Upper lobe of right lung (tissue), 1 donor: ENCODE data around the gene GASK1B. TPM values are rescaled to one million over a fixed set of nuclear protein-coding genes. Genes with fewer than 3 reads are reported as not detected.

Source experiments
- ATAC-seq: fragments of 200-7000 bp; cut with Tn5 transposase; one replicate; pipeline ENCODE4 v1.9.1; 2020; ENCODE audit warnings: mild to moderate bottlenecking, moderate library complexity
- DNase-seq: peaks from one replicate; pipeline ENCODE4 v3.0.0-alpha.2; 2020
- H3K27ac ChIP-seq: fragments of 200-600 bp; one replicate; pipeline ENCODE4 v1.8.0; 2022
- H3K27me3 ChIP-seq: fragments of 200-600 bp; one replicate; pipeline ENCODE4 v1.8.0; 2022; ENCODE audit warnings: mild to moderate bottlenecking
- H3K36me3 ChIP-seq: fragments of 200-600 bp; one replicate; pipeline ENCODE4 v1.8.0; 2022
- H3K4me1 ChIP-seq: fragments of 200-600 bp; one replicate; pipeline ENCODE4 v1.8.0; 2022
- H3K4me3 ChIP-seq: fragments of 200-600 bp; one replicate; pipeline ENCODE4 v1.8.0; 2022; ENCODE audit warnings: mild to moderate bottlenecking
- H3K9me3 ChIP-seq: fragments of 200-600 bp; one replicate; pipeline ENCODE4 v1.8.0; 2022
- intact Hi-C: fragments of 100-400 bp; cut with DNase I; formaldehyde crosslinking; loops from one replicate; pipeline ENCODE4 v1.11.0; 2022
- total RNA-seq: library from RNA; stranded (reverse); fragmentation: NEBNext Ultra II Directional; extraction: Animal tissue kit (Norgen Biotek cat#: 25700); gene quantifications from one replicate; pipeline ENCODE4 v1.2.1, GENCODE V29; 2021
- TF ChIP-seq, protein P1 (sequence below): fragments of 200-600 bp; IDR thresholded peaks from one replicate; pipeline ENCODE4 v1.8.0; 2022; ENCODE audit warnings: antibody characterized with exemption
- donor health status: DM: no; HTN: yes; CAD: no; lungs with severe emphysema.

The GASK1B gene
- total RNA-seq, 1 donor from 2014 or later, result 37.3 TPM

DNA sequence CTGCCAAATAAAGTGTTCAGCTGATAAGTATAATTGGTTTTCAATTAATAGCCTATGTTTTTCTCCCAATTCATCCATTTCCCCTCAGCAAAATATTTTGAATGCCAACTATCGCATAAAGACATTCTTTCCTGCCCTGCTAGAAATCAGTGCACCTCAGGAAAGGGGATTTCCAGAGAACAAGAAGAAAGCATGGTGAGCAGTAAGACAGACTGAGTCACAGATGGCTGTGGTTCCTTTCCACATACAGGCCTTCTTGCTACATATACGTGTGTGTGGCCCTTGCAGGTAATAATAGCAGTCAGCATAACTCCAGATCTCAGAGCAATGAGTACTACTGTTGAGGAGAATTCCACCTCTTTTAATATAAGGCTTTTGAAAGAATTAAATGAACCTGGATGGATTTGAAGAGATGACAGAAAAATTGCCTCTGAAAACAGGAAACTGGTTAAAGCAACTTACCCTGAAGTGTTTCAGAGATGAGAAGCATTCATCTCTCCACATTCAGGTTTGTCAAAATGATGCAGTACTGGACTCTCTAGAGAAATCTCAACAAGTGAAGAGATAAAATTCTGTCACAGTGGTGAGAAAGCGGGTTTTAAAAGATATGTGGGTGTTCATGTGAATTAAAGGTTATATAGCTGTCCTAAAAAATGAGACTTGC lies 13.6 kb downstream of the GASK1B start:
- Histone ChIP-seq H3K9me3 (no peaks in the 10 kb centered on the region), H3K4me1 (peaks cover 5% of the 10 kb centered on the region), H3K27me3 (no peaks in the 10 kb centered on the region), H3K36me3 (peaks cover 4% of the 10 kb centered on the region), H3K4me3 (no peak overlapping the region), H3K27ac (no peak overlapping the region)
- DNase-seq (no peak), ATAC-seq (no peak)
- intact Hi-C loops, result no loop called here
- TF ChIP-seq, protein P1, sequence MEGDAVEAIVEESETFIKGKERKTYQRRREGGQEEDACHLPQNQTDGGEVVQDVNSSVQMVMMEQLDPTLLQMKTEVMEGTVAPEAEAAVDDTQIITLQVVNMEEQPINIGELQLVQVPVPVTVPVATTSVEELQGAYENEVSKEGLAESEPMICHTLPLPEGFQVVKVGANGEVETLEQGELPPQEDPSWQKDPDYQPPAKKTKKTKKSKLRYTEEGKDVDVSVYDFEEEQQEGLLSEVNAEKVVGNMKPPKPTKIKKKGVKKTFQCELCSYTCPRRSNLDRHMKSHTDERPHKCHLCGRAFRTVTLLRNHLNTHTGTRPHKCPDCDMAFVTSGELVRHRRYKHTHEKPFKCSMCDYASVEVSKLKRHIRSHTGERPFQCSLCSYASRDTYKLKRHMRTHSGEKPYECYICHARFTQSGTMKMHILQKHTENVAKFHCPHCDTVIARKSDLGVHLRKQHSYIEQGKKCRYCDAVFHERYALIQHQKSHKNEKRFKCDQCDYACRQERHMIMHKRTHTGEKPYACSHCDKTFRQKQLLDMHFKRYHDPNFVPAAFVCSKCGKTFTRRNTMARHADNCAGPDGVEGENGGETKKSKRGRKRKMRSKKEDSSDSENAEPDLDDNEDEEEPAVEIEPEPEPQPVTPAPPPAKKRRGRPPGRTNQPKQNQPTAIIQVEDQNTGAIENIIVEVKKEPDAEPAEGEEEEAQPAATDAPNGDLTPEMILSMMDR, result no peak

DNA sequence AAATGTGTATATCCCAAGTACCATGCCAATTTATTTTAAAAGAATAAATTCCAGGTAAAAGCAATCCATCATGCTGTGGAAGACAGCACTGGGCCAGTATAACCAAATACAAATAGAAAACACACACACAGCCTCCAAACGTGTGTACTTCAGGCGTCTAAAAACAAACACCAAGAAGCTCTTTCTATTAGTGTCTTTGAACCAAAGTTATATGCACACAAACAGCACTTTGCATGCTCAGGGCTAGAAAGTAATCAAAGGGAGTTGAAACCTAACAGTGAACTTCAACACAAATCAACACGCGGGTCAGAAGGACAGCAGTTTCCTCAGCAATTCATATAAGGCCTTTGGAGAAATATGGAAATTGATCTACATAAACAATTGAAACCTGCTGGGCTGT lies 15.4 kb downstream of the GASK1B start:
- TF ChIP-seq, protein P1, result no peak
- Histone ChIP-seq H3K4me1 (peaks cover 5% of the 10 kb centered on the region), H3K27ac (no peak overlapping the region)

DNA sequence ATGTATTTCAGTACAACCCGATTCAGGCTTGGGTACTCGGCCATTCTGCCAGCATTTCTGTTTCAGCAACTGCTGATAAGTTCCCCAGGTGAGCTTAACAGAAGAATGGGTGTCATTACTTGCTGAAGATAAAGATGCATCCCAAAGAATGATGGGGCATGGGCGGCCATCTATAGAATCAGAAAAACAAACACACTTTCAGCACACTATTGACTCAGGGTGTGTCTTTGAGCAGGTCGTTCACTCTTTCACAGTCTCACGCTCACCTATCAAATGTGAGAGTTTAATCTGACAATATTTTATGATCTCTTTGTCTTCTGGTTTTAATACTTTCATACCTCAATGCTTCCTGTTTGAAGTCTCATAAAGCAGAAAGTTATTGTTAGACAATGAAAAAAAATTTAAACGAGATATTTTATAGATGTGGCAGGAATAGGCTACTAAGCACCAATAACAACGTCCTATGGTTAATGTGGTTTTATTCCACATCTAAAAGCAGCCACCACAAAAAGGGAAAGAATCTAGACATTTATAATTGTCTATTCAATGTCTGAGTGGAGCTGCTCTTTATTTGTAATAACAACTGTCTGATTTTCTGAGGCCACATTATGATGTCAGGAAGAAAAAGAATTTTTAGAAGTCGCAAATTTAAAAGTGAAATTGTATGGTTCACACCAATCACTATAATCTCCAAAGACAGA lies 17.0 kb downstream of the GASK1B start:
- no peak for DNase-seq
- Histone ChIP-seq H3K9me3 (no peaks in the 10 kb centered on the region), H3K27ac (no peak overlapping the region), H3K4me1 (peaks cover 5% of the 10 kb centered on the region), H3K4me3 (no peak overlapping the region), H3K27me3 (no peaks in the 10 kb centered on the region), H3K36me3 (peaks cover 6% of the 10 kb centered on the region)
- TF ChIP-seq, protein P1, result no peak
- intact Hi-C loops, result no loop called here
- no peak for ATAC-seq

More for the DNA sequence above, 15.4 kb downstream of the GASK1B start:
- no peak for DNase-seq
- H3K4me3 ChIP-seq, result no peak overlapping the region
- intact Hi-C loops, result no loop called here
- ATAC-seq, result no peak
- H3K9me3 ChIP-seq, result no peaks in the 10 kb centered on the region
- H3K27me3 ChIP-seq, result no peaks in the 10 kb centered on the region
- H3K36me3 ChIP-seq, result peaks cover 6% of the 10 kb centered on the region

DNA sequence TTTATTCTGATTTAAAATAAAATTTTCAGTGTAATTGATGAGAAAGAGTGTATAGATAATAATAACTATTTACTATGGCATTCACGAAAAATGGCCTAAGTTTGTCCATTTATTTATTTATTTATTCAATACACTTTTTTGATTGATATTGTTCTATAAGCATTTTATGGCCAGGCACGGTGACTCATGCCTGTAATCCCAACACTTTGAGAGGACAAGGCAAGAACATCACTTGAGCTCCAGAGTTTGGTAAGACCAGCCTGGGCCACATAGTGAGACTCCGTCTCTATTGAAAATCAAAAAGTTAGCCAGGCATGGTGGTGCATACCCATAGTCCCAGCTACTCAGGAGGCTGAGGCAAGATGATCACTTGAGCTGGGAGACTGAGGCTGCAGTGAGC lies 25.7 kb downstream of the GASK1B start:
- TF ChIP-seq, protein P1, result no peak
- no peak for ATAC-seq
- DNase-seq, result no peak
- no peak overlapping the region for H3K27ac ChIP-seq
- no peaks in the 10 kb centered on the region for H3K36me3 ChIP-seq
- intact Hi-C loops, result no loop called here
- H3K27me3 ChIP-seq, result no peaks in the 10 kb centered on the region
- no peak overlapping the region for H3K4me3 ChIP-seq
- no peaks in the 10 kb centered on the region for H3K4me1 ChIP-seq
- H3K9me3 ChIP-seq, result no peaks in the 10 kb centered on the region

DNA sequence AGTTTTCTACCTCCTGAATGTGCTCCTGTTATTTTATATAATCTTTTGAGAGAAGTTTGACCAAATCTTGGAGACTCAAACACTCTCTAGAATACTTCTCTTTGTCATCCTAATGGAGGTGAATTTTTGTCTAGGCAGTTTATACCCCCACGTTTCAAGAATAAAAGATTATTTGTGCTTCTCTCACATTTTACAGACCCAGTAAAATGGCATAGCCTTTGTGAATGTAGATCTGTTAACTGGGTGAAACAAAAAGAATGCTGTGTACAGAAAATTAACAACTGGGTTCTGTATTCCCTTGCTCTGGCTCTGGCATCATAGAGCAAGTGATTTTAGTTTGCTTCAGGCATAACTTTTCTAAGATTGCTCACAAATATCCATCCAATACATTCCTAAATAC lies 26.1 kb downstream of the GASK1B start:
- Histone ChIP-seq H3K27ac (no peak overlapping the region), H3K36me3 (no peaks in the 10 kb centered on the region), H3K4me1 (no peaks in the 10 kb centered on the region), H3K4me3 (no peak overlapping the region), H3K9me3 (no peaks in the 10 kb centered on the region), H3K27me3 (no peaks in the 10 kb centered on the region)
- intact Hi-C loops, result no loop called here
- DNase-seq, result no peak
- no peak for ATAC-seq
- TF ChIP-seq, protein P1, result no peak
